HG03175 (cell line): Measurements from ENCODE around the gene GRK4.
"Not testable (repeated sequence)": the region's sequence is repeated elsewhere in the genome, so short reads cannot be mapped to it uniquely, and the experiment has no call there.

Experiments used
- ATAC-seq: cut with Tn5 transposase; IDR thresholded peaks from one replicate; pipeline ENCODE4 v1.9.1; 2021; ENCODE audit warnings: mild to moderate bottlenecking, moderate library complexity; ENCODE audit not compliant: unreplicated experiment

Gene GRK4

DNA sequence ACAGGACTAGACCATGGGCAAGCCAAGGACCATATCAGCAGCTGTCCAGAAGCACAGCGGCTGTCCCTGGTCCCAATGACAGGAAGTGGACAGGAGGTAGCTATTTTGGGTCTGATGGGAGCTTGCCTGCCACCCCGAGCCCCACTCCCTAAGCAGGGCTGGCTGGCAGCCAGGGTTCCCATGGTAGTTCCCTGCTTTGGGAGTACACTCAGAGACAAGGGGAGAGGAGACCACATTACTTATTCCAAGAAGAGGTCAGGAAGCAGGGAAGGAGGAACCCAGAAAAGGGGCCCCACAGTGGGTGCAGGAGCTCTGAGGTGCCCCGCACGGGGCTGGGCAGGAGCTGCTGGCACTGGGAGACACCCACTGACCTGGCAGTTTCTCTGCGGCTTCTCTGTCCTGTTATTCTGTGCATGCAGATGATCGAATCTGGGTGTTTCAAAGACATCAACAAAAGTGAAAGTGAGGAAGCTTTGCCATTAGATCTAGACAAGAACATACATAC is 74.6 kb downstream of the GRK4 start:
- ATAC-seq: no peak

DNA sequence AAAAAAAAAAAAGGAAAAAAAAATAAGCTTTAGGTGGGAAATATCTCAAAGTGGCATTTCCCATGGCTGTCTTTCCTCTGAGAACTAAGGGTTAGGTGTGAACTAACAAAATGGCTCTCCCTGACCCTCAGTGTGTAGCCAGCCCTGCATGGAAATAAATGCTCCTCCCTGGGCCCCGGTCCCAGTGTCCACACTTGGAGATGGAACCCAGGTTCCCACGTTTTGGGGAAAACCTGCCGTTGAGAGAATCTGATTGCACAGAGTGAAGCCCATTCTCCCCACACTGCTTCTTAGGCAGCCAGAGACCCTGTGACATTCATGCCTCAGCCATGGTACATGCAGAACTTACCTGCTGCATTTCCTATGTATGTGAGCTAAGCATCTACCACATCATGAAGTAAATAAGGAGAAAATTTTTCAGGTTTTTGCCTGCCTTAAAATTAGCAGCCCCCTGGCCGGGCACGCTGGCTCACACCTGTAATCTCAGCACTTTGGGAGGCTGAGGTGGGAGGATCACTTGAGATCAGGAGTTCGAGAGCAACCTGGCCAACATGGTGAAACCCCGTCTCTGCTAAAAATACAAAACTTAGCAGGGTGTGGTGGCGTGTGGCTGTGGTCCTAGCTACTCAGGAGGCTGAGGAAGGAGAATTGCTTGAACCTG is 76.5 kb downstream of the GRK4 start:
- ATAC-seq: no peak

DNA sequence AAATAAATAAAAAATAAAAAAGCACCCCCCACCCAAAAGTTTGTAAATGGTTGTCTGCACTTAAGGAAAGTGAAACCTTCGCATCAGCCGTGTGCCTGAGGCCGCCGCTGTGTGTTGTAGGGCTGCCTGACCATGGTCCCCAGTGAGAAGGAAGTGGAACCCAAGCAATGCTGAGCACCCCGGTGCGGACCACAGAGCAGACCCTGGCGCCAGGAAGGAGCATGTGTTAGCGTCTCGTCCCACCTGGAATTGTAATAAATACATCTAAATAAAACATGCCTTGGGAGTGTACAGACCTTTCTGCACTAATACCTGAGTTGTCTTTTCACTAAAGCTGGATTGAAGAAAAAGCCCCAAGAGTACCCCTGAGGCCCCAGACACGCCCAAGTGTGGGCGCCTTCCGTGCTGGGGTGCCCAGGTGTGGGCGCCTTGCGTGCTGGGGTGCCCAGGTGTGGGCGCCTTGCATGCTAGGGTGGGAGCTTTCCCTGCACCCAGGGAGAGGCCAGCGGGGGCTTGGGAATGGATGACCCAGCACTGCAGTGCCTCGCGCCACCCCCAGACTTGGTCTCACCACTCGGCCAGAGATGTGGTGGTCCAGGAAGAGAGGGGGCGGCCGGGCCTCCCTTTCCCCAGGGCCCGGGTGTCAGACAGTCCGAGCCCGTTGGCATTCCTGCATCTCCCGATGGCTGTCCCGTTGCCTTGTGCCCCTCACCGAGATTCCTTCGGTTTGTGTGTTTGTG is 77.3 kb downstream of the GRK4 start:
- peak; percentile 48 for ATAC-seq

DNA sequence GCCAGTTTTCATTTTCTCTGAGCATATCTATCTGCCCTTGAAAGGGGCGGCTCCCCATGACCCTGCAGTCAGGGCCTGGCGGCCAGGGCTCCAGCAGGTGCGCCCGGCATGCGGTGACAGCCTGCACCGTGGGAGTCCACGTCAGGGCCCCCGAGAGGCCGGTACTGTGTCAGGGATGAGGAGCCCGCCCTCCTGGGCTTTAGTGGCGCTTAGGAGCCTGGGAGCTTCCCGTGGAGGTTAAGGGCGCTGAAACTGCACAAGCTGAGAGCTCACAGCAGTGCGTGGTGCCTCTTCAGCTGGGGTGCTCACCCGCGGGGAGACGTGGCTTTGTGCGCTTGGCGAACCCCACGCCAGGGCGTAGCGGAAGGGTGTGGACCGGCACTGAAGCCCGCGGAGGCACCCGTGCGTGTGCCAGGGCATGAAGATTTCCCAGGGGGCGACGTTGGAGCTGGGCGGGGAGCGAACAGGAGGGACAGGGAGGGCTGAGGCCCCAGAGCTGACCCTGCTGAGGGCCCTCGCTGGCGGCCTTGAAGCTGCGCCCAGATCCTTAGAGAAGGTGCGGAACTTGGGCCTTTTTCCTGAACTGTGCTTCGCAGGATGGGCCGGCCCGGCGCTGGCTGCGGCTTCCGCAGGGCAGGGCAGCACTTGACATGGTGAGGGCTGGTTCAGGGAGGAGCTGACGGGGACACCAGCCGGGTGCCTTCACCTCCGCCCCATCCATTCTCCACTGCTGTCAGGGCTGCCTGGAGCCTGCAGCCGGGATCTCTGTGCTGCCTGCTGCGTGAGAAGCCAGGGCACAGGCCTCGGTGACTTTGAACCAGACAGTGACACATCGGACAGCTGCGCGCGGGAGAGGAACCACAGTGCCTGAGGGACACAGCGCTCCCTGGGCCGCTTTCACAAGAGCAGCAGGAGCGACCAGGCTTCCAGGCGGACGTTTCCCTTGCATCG is 78.1 kb downstream of the GRK4 start:
- ATAC-seq: no peak

DNA sequence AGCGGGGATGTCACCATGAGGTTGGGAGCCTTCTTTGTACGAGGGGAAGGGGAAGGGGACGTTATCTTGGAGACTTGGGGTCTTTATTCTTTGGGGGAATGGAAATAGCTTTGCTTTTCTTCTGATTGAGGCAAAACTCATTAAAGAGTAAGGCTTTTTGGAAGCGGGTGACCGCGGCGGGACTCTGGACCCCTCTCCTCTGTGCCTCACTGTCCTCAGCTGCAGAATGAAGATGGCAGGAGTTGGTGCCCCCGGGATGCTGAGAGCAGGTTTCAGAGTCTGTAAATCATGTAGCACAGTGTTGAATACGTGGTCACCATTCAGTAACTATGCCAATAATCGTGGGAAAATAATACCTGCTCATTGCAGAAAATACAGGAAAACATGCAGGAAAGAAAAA is 78.9 kb downstream of the GRK4 start:
- no peak for ATAC-seq

DNA sequence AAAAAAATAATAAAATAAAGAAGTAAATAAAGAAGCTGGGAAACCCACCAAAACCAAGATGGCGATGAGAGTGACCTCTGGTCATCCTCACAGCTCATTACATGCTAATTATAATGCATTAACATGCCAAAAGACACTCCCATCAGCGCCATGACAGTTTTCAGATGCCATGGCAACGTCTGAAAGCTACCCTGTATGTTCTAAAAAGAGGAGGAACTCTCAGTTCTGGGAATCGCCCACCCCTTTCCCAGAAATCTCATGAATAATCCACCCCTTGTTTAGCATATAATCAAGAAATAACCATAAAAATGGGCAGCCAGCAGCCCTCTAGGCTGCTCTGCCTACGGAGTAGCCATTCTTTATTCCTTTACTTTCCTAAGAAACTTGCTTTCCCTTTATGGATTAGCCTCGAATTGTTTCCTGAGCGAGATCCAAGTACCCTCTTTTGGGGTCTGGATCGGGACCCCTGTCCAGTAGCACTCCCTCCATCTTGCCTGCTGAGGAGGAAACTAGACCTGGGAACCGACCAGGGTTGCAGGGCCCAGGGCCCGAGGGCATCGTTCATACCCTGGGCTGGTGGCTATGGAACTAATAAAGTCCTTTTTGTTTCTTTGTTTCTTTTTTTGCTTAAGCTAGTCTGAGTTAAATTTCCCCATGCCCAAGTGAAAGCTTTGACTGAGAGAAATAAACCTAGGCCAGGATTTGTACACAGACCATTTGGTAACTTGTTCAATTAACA is 80.1 kb downstream of the GRK4 start:
- no peak for ATAC-seq

DNA sequence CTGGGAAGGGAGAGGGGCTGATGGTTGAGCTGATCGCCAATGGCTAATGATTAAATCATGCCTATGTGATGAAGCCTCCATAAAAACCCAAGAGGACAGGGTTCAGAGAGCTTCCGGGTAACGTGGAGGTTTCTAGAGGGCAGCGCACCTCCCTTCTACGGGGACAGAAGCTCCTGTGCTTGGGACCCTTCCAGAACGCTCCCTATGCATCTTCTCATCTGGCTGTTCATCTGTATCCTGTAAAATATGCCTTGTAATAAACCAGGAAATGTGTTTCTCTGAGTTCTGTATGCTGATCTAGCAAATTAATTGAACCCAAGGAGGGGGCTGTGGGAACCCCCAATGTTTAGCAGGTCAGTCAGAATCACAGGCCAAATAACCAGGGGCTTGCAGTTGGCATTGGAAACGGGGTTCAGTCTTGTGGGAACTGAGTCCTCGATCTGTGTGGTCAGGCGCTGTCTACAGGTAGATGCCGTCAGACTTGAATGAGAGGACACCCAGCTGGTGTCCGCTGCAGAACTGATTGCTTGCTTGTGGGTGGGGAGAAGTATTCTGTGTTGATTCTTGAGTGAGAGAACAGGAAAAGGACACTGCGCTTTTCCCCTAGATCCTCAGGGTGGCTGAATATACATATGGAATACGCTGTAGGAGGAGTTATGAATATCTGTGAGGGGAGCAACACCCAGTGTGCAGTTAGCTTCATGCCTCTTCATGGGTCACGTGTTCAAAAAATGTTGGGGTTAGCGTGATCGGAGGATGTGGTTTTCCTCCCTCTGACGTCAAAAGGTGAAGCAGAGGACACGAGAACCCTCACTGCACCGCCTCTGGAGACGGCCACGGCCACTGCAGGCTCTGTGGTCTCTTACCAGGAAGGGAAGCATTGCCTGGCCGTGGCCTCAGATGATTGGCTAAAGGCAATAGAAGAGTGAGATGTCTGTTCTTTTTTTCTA is 81.8 kb downstream of the GRK4 start:
- ATAC-seq: no peak

DNA sequence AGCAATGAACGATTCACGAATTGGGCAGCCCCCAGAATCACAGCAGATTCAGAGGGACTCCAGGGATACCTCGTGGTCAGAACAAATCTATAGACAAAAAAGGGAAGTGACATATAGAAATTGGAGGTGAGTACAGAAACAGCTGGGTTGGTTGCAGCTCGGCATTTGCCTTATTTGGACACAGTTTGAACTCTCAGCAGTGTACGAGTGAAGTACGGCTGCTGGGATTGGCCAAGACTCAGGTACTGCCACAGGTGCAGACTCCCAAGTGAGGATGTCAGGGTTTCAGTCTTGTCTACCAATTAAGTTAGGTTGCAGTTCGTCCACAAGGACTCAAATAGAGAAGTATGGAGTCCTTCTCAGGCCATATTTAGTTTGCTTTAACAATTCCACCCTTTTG is 82.8 kb downstream of the GRK4 start:
- no peak for ATAC-seq

DNA sequence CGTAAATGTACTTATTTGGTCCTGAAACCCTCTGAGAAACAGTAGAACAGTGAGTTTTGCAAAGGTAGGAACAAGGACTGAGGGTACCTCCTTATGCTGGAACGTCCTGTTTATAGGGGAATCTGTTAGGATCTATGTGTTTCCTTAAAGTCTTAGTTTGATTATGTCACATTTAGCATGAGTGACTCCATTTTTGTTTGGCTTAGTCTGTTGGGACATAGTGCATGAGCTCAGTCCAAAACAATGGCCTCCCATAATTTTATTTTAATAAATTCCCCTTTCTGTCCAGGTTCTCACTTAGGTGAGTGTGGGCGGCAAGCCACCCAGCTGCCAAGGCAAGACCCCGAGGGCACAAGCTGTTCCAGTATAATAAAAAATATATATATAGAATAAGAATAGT is 83.3 kb downstream of the GRK4 start:
- no peak for ATAC-seq

DNA sequence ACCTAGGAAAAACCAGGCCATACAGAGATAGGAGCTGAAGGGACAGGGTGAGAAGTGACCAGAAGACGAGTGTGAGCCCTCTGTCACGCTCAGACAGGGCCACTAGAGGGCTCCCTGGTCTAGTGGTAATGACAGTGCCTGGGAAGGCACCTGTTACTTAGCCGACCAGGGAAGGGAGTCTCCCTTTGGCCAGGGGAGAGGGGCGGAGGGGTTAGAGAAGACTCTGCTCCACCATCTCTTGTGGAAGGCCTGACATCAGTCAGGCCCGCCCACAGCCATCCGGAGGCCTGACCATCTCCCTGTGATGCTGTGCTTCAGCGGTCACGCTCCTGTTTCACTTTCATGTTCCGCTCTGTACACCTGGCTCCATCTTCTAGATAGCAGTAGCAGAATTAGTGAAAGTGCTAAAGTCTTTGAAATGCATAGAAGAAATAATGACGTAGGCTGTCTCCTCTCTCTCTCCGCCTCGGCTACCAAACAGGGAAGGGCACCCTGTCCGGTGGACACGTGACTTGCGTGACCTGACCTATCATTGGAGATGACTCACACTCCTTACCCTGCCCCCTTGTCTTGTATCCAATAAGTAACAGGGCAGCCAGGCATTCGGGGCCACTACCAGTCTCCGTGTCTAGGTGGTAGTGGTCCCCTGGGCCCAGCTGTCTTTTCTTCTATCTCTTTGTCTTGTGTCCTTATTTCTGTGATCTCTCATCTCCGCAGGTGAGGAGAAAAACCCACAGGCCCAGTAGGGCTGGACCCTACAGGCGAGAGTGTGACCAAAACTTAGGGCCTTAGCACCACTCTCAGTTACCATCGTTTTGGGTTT is 84.3 kb downstream of the GRK4 start:
- ATAC-seq: peak; percentile 90

DNA sequence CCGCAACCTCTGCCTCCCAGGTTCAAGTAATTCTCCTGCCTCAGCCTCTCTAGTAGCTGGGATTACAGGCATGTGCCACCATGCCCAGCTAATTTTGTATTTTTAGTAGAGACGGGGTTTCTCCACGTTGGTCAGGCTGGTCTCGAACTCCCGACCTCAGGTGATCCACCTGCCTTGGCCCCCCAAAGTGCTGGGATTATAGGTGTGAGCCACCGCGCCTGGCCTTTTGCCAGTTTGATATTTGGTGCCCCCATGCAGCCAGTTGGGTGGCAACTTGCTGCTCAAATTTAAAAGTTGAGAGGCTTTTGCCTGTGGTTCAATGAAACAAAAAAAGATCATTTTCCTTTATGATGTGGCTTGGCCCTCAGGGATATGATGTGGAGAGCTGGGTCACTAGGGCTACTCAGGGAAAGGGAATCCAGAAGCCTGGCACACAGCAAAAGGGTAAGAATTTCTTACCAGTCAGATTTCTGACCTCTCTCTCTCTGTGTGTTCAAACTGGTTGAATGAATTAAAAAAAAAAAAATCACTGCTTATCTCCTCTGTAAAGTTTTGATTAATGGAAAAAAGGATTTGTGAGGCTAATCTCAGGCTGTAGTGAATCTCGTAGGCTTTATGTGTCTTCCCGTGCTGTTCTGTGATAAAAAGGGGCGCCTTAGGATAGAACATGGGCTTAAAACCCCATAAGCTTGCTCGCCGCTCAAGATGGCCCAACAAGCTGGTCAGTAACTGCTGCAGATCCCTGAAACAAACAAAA is 87.9 kb downstream of the GRK4 start:
- ATAC-seq: not testable (repeated sequence)

DNA sequence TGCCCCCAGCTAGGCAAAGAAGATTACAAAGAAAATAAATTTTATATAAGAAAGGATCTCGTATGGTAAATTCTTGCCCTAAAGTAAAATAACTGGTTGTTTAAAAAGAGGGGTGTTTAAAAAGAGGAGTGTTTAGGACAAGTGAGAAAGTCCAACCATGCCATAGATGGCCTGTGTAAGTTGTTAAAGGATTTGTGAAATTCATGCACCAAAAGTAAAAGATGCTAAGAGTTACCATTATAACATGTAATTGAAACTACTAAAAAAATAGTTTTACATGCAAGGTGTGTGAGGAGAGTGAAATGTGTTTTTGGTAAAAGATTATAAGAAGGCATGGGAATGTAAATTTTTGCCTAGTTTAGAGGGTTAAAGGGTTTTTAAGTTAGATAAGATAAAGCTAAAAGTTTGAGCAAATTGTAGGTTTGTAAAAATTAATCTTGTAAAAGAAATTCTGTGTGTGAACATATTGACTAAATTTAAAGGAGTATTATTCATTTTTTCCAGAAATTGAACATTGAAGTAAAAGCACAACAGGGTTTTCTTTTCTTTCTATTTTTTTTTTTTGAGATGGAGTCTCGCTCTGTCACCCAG is 90.9 kb downstream of the GRK4 start:
- no peak for ATAC-seq

DNA sequence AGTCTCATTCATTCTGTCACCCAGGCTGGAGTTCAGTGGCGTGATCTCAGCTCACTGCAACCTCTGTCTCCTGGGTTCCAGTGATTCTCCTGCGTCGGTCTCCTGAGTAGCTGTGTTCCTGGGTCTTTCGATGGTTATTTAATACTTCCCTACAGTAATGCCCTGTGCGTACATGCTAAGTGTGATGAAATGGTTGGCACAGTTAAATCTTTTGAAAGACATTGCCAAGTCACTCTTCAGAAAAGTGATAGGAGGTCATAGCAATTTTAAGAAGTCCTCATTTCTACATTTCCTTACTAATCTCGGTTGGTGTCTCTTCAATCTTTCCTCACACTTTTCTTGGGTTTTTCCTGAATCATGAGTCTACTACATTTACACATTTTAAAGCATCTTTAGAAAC is 96.6 kb downstream of the GRK4 start:
- no peak for ATAC-seq

DNA sequence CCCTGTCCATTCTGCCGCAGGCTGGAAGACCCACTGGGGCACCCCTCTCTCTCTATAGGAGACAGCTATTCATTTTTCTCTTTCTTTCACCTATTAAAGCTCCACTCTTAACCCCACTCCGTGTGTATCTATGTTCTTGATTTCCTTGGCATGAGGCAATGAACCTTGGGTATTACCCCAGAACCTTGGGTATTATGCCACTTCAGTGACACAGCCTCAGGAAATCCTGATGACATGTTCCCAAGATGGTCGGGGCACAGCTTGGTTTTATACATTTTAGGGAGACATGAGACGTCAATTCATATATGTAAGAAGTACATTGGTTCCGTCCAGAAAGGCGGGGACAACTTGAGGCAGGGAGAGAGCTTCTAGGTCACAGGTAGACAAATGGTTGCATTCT is 97.6 kb downstream of the GRK4 start:
- no peak for ATAC-seq

DNA sequence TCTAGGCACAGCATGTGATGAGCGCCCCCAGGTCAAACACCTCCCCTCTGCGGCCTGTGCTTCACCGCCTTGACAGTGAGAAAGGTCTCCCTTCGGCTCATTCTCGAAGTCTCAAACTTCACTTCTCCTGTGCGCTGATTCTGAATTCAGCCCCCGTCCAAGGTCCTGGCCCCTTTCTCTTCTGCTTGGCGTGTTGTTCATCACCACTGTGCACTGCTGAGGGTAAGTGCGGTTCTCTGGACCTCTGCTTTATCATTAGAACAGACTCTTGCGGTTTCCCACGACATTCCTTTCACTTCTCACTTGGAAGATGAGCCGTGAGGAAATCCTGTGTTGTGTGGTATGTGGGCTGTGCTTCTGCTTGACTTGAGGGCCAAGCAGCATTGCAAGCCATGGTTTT is 99.1 kb downstream of the GRK4 start:
- ATAC-seq: no peak

DNA sequence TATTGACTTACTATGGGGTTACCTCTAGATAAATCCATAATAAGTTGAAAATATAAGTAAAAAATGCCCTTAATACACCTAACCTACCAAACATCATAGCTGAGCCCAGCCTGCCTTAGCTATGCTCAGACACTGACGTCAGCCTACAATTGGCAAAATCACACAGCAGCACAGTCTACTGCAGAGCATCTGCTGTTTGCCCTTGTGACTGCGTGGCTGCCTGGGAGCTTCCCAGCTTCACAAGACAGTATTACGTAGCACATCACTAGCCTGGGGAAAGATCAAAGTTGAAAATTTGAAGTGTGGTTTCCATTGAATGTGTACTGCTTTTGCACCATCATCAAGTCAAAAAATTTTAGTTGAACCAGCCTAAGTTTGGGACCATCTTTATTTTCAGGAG is 102.2 kb downstream of the GRK4 start:
- ATAC-seq: no peak

DNA sequence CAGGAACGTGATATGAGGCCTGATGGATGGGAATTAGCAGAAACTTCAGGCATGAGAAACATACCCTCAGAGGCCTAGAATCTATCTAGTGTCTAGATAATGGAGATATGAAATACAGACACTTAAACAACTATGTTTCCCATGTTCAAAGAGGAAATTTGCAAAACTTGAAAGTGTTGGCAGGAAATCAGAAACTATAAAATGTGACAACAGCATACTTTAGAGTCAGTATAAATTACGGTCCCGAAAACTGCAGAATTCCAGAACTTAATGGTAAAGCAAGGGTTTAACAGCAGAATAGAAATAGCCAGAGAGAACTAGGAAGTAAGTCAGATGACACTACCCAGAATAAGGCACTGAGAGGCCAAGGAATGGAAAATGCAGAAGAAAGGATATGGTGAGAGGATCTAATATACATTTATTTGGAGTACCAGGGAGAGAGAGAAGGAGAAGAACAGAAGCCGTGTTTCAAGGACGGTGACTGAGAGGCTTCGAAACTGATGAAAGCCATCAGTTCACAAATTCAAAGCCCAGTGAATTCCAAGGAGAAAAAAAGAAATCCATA is 103.5 kb downstream of the GRK4 start:
- ATAC-seq: no peak
